ENCODE results near the gene RGPD6.
"Not testable (repeated sequence)": the region's sequence is repeated elsewhere in the genome, so short reads cannot be mapped to it uniquely, and the experiment has no call there.

GRCh38 chr2:110610613-110611250 lies 33.7 kb upstream of the RGPD6 start:
- TF ChIP-seq, protein P1, sequence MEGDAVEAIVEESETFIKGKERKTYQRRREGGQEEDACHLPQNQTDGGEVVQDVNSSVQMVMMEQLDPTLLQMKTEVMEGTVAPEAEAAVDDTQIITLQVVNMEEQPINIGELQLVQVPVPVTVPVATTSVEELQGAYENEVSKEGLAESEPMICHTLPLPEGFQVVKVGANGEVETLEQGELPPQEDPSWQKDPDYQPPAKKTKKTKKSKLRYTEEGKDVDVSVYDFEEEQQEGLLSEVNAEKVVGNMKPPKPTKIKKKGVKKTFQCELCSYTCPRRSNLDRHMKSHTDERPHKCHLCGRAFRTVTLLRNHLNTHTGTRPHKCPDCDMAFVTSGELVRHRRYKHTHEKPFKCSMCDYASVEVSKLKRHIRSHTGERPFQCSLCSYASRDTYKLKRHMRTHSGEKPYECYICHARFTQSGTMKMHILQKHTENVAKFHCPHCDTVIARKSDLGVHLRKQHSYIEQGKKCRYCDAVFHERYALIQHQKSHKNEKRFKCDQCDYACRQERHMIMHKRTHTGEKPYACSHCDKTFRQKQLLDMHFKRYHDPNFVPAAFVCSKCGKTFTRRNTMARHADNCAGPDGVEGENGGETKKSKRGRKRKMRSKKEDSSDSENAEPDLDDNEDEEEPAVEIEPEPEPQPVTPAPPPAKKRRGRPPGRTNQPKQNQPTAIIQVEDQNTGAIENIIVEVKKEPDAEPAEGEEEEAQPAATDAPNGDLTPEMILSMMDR (IDR thresholded peaks at IDR 0.05): not testable (repeated sequence)
- TF ChIP-seq POLR2A (IDR thresholded peaks at IDR 0.05): not testable (repeated sequence)
